Stimulated activated CD4-positive, alpha-beta T cell treated with anti-CD3 and anti-CD28 coated beads, TNF-alpha, amount 100 ng/mL, for 24 hours (primary cell): ENCODE measurements around the gene GRIN2C.

Experiments used
- DNase-seq, 3 experiments: peaks; one replicate each; pipeline ENCODE4 v3.0.0-alpha.2; 2020; ENCODE audit warnings: low read depth in 3 of 3

Gene GRIN2C

DNA sequence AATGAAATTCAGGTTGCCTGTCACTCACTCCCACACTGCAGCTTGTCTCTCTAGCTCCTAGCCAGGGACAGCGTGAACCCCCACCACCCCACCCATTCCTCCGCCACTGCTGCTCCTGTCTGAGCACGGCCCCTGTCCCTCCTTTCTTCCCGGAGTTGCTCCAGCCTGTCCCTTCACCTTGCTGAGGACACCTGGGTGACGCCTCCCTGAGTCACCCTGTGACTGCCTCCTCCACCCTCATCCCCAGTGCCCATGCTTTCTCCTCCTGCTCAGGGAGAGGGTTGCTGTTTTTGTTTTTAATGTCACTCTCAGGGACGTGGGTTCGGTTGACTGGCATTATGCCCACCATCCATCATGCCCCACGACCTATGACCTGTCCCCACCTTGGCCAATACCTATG lies 57.8 kb downstream of the GRIN2C start:
- DNase-seq: no peak

- no peak for DNase-seq
Observed at GRCh38 chr17:74800531-74800930, 59.2 kb downstream of the GRIN2C start.

- no peak for DNase-seq
Observed at GRCh38 chr17:74799097-74799496, 60.6 kb downstream of the GRIN2C start.

DNA sequence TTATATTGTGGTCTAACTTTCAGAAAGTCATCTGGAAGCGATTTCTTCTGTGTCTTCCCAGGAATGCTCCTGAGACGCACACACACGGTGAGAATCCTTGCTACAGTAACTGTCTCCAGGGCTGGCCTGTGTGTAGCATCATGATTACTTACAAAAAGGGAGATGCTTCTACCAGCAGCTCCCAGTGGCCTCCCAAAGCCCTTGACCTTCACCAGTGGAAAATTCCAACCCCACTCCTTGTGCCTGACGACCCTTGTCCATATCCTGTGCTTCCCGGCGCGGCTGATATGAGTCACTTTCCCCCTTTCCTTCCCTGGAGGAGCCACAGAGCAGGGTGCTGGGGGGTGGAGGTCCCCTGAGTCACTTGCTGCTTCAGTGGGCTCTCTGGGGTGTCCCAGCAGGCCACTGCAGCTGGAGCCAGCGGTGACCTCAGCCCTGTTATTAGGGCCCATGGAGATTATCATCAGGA lies 61.4 kb downstream of the GRIN2C start:
- no peak for DNase-seq

GRCh38 chr17:74797824-74798223 lies 61.9 kb downstream of the GRIN2C start:
- no peak for DNase-seq

DNA sequence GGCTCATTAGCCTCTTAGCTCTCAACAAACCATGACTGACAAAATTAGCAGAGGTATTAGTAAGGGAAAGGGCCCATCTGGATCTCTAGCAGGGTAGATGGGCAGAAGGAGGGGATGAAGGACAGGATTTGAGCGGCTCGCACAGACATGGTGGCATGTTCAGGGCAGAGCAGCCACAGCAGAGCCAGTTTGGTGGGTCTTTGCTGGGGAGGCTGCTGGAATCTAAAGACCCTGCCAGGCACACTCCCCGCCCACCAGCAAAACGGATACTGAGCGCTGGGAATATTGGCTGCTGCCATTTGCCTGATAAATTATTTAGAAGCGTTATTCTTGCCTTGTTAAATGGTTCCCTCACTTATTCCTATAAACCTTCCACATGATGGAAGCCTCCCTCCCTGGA lies 62.8 kb downstream of the GRIN2C start:
- DNase-seq: no peak

DNA sequence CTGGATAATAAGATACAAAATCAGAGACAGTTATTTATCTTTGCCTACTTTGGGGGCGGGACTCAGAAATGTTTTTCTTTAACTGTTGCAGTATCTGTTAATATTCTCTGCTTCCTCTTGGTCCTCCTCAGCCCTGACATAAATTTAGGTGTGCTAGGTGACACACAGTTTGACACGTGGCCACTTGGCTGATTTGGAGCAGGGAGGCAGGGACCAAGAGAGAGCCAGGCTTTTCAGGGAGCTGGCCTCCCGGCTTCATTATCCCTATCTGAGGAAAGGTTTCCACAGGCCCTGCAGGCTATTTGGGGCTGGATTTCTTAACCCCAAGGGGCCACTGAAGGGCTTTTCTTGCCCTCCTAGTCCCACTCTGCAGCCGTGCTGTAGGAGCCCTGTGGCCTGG lies 63.5 kb downstream of the GRIN2C start:
- DNase-seq: no peak

- DNase-seq: no peak
Observed at GRCh38 chr17:74795327-74796020, 64.2 kb downstream of the GRIN2C start.

DNA sequence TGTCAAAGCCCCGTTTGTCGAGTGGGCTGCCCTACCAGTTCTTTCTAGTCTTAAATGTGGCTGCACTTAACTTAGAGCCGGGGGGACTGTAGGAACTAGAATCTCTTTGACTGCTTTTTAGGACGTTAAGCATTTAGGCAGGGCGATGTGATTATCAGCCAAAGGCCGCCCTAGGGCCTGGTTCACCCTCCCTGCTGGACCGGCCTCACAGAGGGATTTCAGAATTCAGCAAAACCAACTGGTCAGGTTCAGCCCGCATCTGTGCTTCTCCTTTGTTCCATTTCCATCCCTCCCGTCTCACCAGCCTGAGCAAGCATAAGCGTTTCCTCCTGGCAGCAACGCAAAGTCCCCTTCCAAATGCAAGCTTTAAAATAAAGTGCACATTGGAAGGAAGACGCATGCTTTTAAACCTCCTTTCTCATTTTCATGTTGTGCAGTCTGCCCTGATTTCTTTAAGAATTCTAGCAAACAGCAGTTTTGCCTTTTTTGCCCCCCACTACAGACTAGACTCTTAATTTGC lies 67.0 kb downstream of the GRIN2C start:
- no peak for DNase-seq
